K562 (cell line): ENCODE measurements around the gene NXPH4. TPM values are rescaled to one million over a fixed set of nuclear protein-coding genes. Genes with fewer than 3 reads are reported as not detected.

ENCODE experiments used
- ATAC-seq: fragments of 200-7000 bp; cut with Tn5 transposase; 3 replicates; pipeline ENCODE4 v1.9.1; 2020; ENCODE audit warnings: moderate library complexity
- BruUV-seq: library from RNA; stranded (reverse); fragments of 400-500 nt; replicated peaks from 2 replicates; lab custom pipeline; 2021; lab: Mats Ljungman, UMichigan
- CTCF ChIA-PET: fragments of 300-600 bp; formaldehyde crosslinking; extraction: SDS; loops from one replicate; lab custom pipeline; 2021; ENCODE audit warnings: low intra/inter-chr PET ratio; lab: Yijun Ruan, JAX
- POLR2A ChIA-PET: fragments of 300-600, 350-650 bp; sonication (Branson Sonifier 250); formaldehyde crosslinking; extraction: SDS; loops from one replicate; lab custom pipeline; 2021; ENCODE audit warnings: antibody characterized with exemption, inconsistent platforms; lab: Yijun Ruan, JAX
- DNase-seq, 4 experiments: peaks; one replicate each; pipeline versions ENCODE4 v3.0.0 to v3.0.0-alpha.2; 2011 to 2018; ENCODE audit warnings: low spot score in 3 of 4, mixed read lengths in 3 of 4; ENCODE audit errors: extremely low read depth in 1 of 4
- FAIRE-seq: peaks from 2 replicates; lab custom pipeline; 2011; peaks lifted over from hg19 to GRCh38; lab: Jason Lieb, UNC
- H2AFZ ChIP-seq: 2 replicates; pipeline ENCODE4 v1.6.0; 2011; ENCODE audit warnings: low read depth, low read length, control low read depth, inconsistent platforms
- H3K27ac ChIP-seq: fragments of 200-600 bp; 3 replicates; pipeline ENCODE4 v1.8.0; 2011; ENCODE audit warnings: low read depth, mild to moderate bottlenecking, control low read depth, inconsistent platforms, low read length, moderate library complexity, mixed read lengths; ENCODE audit errors: extremely low read depth
- H3K27me3 ChIP-seq, 2 experiments: fragments of 300-600 bp in 1 of 2; 2 replicates in 1 of 2; 3 replicates in 1 of 2; pipeline versions ENCODE4 v1.6.0 to v1.8.0; 2011; ENCODE audit warnings: inconsistent platforms in 2 of 2, low read length in 2 of 2, mild to moderate bottlenecking in 1 of 2, mixed read lengths in 1 of 2, moderate library complexity in 1 of 2; ENCODE audit not compliant: control insufficient read depth in 2 of 2, insufficient read depth in 2 of 2
- H3K36me3 ChIP-seq: fragments of 300-600 bp; 3 replicates; pipeline ENCODE4 v1.8.0; 2011; ENCODE audit warnings: mild to moderate bottlenecking, low read length, inconsistent platforms; ENCODE audit not compliant: control insufficient read depth, insufficient read depth
- H3K4me1 ChIP-seq, 2 experiments: fragments of 200-600 bp in 1 of 2; replicated peaks in 1 of 2; 2 replicates in 1 of 2; 3 replicates in 1 of 2; pipeline versions ENCODE4 v1.5.1 to v1.8.0; 2011; ENCODE audit warnings: inconsistent platforms in 2 of 2, low read length in 2 of 2, mild to moderate bottlenecking in 1 of 2, mixed read lengths in 1 of 2, moderate library complexity in 1 of 2; ENCODE audit not compliant: control insufficient read depth in 2 of 2, insufficient read depth in 2 of 2
- H3K4me2 ChIP-seq: 2 replicates; pipeline ENCODE4 v1.6.1; 2011; ENCODE audit warnings: low read length, control low read depth, inconsistent platforms, mixed read lengths; ENCODE audit not compliant: insufficient read depth
- H3K4me3 ChIP-seq: fragments of 200-600 bp; sonication (generic), shearing (Covaris generic); 2 replicates; pipeline ENCODE4 v1.5.1; 2016; ENCODE audit warnings: control low read depth, inconsistent platforms
- H3K79me2 ChIP-seq: fragments of 200-600 bp; 3 replicates; pipeline ENCODE4 v1.8.0; 2011; ENCODE audit warnings: low read length, inconsistent platforms; ENCODE audit not compliant: control insufficient read depth, insufficient read depth
- H3K9ac ChIP-seq, 2 experiments: 2 replicates each; pipeline versions ENCODE4 v1.6.0 to v1.6.1; 2011; ENCODE audit warnings: low read depth in 2 of 2, low read length in 2 of 2, control low read depth in 1 of 2, inconsistent platforms in 1 of 2, mild to moderate bottlenecking in 1 of 2, mixed read lengths in 1 of 2; ENCODE audit not compliant: insufficient read depth in 1 of 2
- H3K9me1 ChIP-seq: one replicate; pipeline ENCODE4 v1.6.0; 2011; ENCODE audit warnings: inconsistent platforms, mild to moderate bottlenecking, low read length, moderate library complexity; ENCODE audit not compliant: control insufficient read depth, insufficient read depth
- H3K9me3 ChIP-seq: replicated peaks from 2 replicates; pipeline ENCODE4 v1.5.1; 2011; ENCODE audit warnings: low read depth, low read length, inconsistent platforms; ENCODE audit not compliant: control insufficient read depth, insufficient read depth
- H4K20me1 ChIP-seq: replicated peaks from 2 replicates; pipeline ENCODE4 v1.6.1; 2011; ENCODE audit warnings: low read length, inconsistent platforms, mixed read lengths; ENCODE audit not compliant: control insufficient read depth, insufficient read depth
- CBFA2T2 ChIP-seq: fragments of 450-650 bp; conservative IDR thresholded peaks from 2 replicates; pipeline ENCODE4 v1.6.1; 2017; ENCODE audit warnings: mild to moderate bottlenecking
- CTCF ChIP-seq, 3 experiments: IDR thresholded peaks in 2 of 3; conservative IDR thresholded peaks in 1 of 3; 2 replicates each; pipeline ENCODE4 v1.5.1; 2011 to 2012; ENCODE audit warnings: low read length in 3 of 3, mild to moderate bottlenecking in 3 of 3, control low read depth in 2 of 3, improper control_type of control experiment in 1 of 3, inconsistent platforms in 1 of 3, low read depth in 1 of 3, mixed read lengths in 1 of 3, moderate library complexity in 1 of 3; ENCODE audit not compliant: insufficient read depth in 2 of 3
- MTA1 ChIP-seq: fragments of 450-650 bp; IDR thresholded peaks from 2 replicates; pipeline ENCODE4 v1.6.1; 2017; ENCODE audit warnings: borderline replicate concordance
- POLR3A ChIP-seq: IDR thresholded peaks from 2 replicates; pipeline ENCODE4 v1.6.1; 2011; ENCODE audit warnings: borderline replicate concordance, mild to moderate bottlenecking, moderate library complexity; ENCODE audit not compliant: insufficient read length, insufficient read depth; ENCODE audit errors: extremely low read depth
- USF1 ChIP-seq: sonication (generic); formaldehyde crosslinking; IDR thresholded peaks from 2 replicates; pipeline ENCODE4 v1.9.0; 2022; ENCODE audit warnings: mild to moderate bottlenecking, missing genetic modification reagents
- USF2 ChIP-seq: sonication (generic); formaldehyde crosslinking; IDR thresholded peaks from 2 replicates; pipeline ENCODE4 v1.5.0; 2020; ENCODE audit warnings: missing genetic modification reagents
- ZFP1 ChIP-seq: fragments of 450-650 bp; formaldehyde crosslinking; IDR thresholded peaks from 2 replicates; pipeline ENCODE4 v1.4.0; 2020; ENCODE audit warnings: mild to moderate bottlenecking, mixed read lengths
- ZFP30 ChIP-seq: fragments of 250-450 bp; sonication (Bioruptor Pico); IDR thresholded peaks from 2 replicates; pipeline ENCODE4 v1.8.0; 2022; ENCODE audit warnings: moderate library complexity, mild to moderate bottlenecking, inconsistent platforms, borderline replicate concordance
- ZNF277 ChIP-seq: fragments of 250-450 bp; sonication (Bioruptor Pico); IDR thresholded peaks from 2 replicates; pipeline ENCODE4 v1.8.0; 2022; ENCODE audit warnings: inconsistent platforms, mild to moderate bottlenecking, moderate library complexity, borderline replicate concordance
- ZNF3 ChIP-seq: fragments of 250-450 bp; sonication (Bioruptor Pico); IDR thresholded peaks from 2 replicates; pipeline ENCODE4 v1.5.0; 2021; ENCODE audit warnings: mild to moderate bottlenecking, moderate library complexity
- WGBS: fragments of 100-300 bp; shearing (Covaris generic); methylation state at CpG from one replicate; pipeline ENCODE4 v1.1.6; 2016; ENCODE audit warnings: low coverage, mixed read lengths; ENCODE audit not compliant: insufficient coverage; ENCODE audit errors: missing lambda C conversion rate; 5-methylcytosine and 5-hydroxymethylcytosine counted together
- in situ Hi-C: fragments of 300-500 bp; cut with MboI; formaldehyde crosslinking; loops from 4 replicates; pipeline ENCODE4 v1.15.0; 2018; ENCODE audit warnings: inconsistent platforms, mixed read lengths
- intact Hi-C: fragments of 100-400 bp; cut with micrococcal nuclease; formaldehyde crosslinking; loops from 2 replicates; pipeline ENCODE4 v1.14.2; 2022
- polyA plus RNA-seq, 8 experiments: library from polyadenylated mRNA; depleted of rRNA in 4 of 8; stranded (reverse) in 5 of 8; unstranded in 3 of 8; fragments of >200 nt; fragmentation: Nextera tagmentation in 2 of 8; fragmentation: Illumina TruSeq in 1 of 8; extraction: Ambion mirVana in 2 of 8; extraction: Trizol in 1 of 8; gene quantifications; 2 replicates each; pipeline versions ENCODE4 v1.2.1 to v1.2.3, GENCODE V29; 2011 to 2014; ENCODE audit warnings: inconsistent platforms in 1 of 8, missing spikeins in 1 of 8
- total RNA-seq, 7 experiments: library from RNA; depleted of rRNA in 6 of 7; stranded (reverse); fragments of >200 nt in 6 of 7; fragmentation: Illumina TruSeq in 2 of 7; extraction: Trizol in 2 of 7; gene quantifications; 2 replicates each; pipeline versions ENCODE4 v1.2.1 to v1.2.3, GENCODE V29; 2011 to 2021; ENCODE audit warnings: low replicate concordance in 1 of 7

NXPH4 gene
- total and polyA plus RNA-seq, 9 of the 15 experiments (the other 6 are each of a cell fraction or from before 2014, with no cell fraction given) = 0.49 to 2.7 (median 1.1) TPM; not detected in 4

GRCh38 chr12:57168058-57168457 is 48.5 kb upstream of the NXPH4 start:
- Histone ChIP-seq H3K9me3 (no peaks in the 10 kb centered on the region), H3K27ac (no peak overlapping the region), H3K9me1 (no peaks in the 10 kb centered on the region), H3K36me3 (no peaks in the 10 kb centered on the region), H4K20me1 (peaks cover 7% of the 10 kb centered on the region; the same call in 1 of the 2 replicates), H3K79me2 (no peaks in the 10 kb centered on the region), H3K4me2 (no peak overlapping the region), H3K27me3 (peaks cover 5 to 53% of the 10 kb centered on the region in 2 experiments; a peak in 4 of 5 replicates), H2AFZ (no peak overlapping the region), H3K4me3 (no peak overlapping the region), H3K9ac (0 out of 4 replicates have a peak overlapping the region, but pooled peaks of 1 of the 2 experiments have one; percentile 38), H3K4me1 (peaks cover 0 to 20% of the 10 kb centered on the region in 2 experiments; a peak in 2 of 5 replicates)
- intact Hi-C loops (no loop called here), in situ Hi-C loops (no loop called here)
- TF ChIP-seq USF2 (CRISPR knock-in tag) = no peak
- TF ChIP-seq POLR3A = no peak
- peak; percentile 10 to 39 (median 18); a peak in 2 of 6 replicates for TF ChIP-seq CTCF (IDR thresholded peaks at IDR 0.05 in 2 of 3, conservative IDR thresholded peaks at IDR 0.05 in 1 of 3; ENCODE audit: insufficient read depth in 2 of 3, low read depth in 1 of 3, low read length in 3 of 3)
- no peak for TF ChIP-seq CBFA2T2
- no peak for TF ChIP-seq ZFP1
- TF ChIP-seq ZNF277 (CRISPR knock-in tag) = no peak
- no peak for TF ChIP-seq MTA1
- TF ChIP-seq USF1 (CRISPR knock-in tag) = 0 out of 2 replicates have a peak, but pooled peaks have one; percentile 20
- TF ChIP-seq ZNF3 (CRISPR knock-in tag) = no peak
- TF ChIP-seq ZFP30 (CRISPR knock-in tag) = no peak
- BruUV-seq = no TSS peak
- DNase-seq (peak in 1 of 4 experiments; percentile 28), ATAC-seq (peak; percentile 72), FAIRE-seq (no peak)
- ChIA-PET CTCF (no interaction called here), POLR2A (interaction anchor here (0.6 to 1.2 kb wide), 4 partner anchors 8 to 284 kb away, joined by 3 to 4 read pairs (median 3); no protein-coding TSS in a partner anchor)
- WGBS = 10% methylated on average over 10 of the region's 10 CpGs
